HG02884 (cell line): ENCODE results near the gene CIPC.

Experiments
- ATAC-seq: cut with Tn5 transposase; IDR thresholded peaks from one replicate; pipeline ENCODE4 v1.9.1; 2021; ENCODE audit warnings: mild to moderate bottlenecking, moderate library complexity; ENCODE audit not compliant: unreplicated experiment

The CIPC gene

DNA sequence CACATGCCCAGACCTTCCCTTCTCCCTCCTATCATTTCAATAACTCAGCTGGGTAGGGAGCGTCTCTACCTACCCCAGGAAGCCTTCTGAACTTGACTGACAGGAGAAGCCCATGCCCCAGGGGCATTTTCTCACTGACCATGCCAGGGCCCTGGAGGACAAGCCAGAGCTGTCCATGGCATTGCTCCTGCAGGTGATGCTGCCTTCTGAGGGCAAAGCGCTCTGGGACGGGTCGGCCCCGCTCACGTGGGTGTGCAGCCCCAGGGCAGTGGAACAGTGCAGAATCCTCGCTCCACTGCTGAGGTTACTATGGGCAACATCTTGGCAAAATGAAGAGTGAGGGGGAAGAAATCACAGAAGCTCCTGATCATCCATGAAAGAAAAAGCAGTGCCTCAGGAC is 28.5 kb upstream of the CIPC start:
- no peak for ATAC-seq

DNA sequence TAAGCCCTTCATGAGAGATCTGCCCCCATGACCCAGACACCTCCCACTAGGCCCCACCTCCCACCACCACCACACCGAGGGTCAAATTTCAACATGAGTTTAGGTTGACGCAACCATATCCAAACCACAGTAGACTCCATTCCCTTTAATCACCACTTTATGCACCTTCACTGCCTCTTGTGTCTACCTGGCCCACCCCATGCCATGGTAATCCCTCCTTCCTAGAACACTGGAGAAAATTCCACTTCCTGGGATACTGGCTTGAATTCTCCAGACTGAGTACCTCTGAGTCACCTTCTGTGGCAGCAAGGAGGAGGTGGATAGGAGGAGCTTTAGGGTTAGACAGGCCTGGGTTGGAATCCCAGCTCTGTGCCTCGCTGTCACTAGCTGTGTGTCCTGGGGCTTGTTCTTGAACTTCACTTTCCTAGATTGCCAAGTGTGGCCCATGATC is 26.1 kb upstream of the CIPC start:
- no peak for ATAC-seq

DNA sequence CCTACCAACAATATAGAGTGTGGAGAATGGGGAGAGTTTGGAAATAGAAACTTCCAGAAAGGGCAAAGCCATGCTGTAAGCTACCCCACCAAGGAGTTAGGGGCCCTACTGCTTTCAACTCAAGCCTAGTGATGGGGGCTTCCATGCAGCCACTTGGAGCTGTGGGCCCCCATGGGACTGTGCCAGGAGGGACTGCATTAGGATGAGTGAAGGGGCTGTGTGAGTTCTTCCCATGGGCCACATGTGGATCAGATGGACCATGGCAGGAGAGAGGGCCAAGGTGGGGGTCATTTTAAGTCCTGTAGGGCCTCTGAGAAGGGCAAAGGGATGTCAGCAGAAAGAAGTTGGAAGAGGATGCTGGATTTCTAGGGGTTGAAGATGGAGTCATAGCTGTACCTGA is 23.1 kb upstream of the CIPC start:
- ATAC-seq: no peak

DNA sequence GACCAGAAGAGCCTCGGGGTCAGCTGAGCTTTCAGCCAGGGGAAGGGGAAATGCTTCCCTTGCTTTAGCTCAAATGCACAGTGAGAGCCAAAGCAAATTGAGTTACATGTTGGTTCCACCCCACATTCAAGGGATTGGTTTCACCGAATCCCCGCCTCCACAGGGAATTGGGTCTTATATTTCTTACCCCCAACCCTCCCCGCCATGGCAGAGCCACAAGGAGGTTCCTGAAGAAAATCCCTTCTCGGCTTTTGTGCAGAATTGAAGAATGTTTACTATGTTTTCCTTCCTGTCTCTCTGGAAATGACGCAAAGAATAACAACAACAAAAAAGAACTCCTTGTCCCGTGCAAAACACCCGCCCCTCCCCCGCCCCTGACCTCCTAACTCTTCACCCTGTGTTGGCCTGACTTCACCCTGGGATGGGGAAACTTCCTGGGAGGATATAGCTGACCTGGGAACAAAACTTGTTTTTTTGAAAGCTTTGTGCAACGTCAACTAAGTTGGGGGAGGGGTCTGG is 21.9 kb upstream of the CIPC start:
- ATAC-seq: no peak

DNA sequence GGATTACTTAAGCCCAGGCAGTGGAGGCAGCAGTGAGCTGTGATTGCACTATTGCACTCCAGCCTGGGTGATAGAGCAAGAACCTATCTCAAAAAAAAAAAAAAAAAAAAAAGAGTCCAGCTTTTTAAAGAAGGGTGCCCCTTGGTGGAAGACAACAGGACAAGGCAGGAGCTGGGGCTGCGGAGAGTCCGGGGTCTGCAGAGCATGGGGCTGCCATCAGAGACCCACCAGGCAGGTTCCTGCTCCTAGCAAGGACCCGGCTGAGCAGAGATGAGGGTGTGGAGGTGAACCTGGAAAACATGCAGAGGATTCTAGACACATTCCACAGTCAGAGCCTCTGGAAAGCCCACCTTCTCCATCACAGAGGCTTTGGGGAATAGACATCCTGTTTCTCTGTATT is 21.0 kb upstream of the CIPC start:
- ATAC-seq: no peak

DNA sequence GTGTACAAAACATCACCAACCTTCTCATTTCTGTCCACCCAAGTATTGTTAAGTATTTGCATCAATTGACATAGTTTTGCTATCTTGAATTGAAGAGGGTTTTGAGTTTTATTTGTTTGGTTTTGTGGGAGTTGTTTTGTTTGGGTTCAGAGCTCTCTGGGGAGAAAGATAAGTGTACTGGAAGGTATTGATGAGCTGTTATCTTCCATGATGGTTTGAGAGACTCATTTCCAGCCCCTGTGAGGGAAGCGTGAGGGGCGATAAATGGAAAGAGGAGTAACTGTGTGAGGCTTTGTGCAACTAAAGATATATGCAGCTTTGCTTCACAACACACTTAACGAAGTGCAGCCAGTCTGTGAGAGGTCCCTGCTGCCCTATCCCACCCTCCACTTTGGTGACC is 15.7 kb upstream of the CIPC start:
- ATAC-seq: no peak

DNA sequence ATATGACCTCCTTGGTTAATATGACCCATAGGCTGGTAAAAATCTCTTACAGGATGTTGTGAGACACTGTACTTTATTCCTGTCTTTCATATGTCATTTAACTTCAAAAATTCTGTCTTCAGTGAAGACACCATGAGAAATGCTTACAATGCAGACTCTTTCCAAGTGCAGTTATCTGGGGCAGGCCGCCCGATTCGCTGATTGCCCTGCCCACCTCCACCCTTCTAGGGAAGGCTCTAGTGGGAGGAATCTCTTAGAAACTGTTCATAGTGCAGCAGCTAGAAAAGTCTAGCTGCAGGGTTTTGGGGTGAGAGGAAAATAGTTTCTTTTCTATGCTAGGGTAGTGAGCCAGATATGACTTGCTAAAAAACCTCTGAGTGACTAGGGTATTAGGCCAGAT is 15.0 kb upstream of the CIPC start:
- no peak for ATAC-seq

DNA sequence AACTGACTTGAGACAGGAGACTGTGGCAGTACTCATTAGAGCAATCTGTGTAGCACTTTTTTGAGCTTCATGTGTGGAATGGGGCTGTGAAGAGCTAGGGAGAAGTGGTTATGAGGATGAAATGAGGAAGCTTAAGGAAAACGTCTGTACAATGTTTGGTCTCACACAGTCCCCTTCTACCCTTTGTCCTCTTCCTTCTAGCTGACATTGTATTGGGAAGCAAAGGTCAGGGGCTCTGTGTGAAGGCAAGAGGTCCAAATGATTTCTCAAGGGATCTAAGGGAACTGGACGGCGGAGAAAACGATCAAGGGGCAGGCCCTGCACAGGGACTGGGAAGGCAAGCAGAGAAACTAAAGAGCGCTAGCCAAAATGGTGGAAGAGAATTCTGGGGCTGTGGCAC is 13.1 kb upstream of the CIPC start:
- no peak for ATAC-seq

DNA sequence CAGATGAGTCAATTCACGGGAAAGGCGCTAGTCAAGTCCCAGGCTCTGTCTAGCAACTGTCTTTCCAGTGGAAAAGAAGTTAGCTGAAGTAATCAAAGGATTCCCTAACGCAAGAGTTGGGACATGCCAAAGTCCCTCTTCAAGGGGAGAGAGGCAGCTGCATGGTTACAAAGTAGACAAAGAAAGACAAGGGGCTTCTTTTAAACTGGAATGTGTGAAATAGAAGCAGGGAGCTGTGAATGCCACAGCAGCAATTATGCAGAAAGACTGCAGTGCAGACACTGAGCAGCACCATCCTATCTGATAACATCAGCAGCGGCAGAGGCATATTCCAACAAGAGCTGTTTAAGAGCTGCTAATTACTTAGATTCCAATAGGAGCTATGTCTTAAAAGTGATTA is 12.5 kb upstream of the CIPC start:
- ATAC-seq: no peak

DNA sequence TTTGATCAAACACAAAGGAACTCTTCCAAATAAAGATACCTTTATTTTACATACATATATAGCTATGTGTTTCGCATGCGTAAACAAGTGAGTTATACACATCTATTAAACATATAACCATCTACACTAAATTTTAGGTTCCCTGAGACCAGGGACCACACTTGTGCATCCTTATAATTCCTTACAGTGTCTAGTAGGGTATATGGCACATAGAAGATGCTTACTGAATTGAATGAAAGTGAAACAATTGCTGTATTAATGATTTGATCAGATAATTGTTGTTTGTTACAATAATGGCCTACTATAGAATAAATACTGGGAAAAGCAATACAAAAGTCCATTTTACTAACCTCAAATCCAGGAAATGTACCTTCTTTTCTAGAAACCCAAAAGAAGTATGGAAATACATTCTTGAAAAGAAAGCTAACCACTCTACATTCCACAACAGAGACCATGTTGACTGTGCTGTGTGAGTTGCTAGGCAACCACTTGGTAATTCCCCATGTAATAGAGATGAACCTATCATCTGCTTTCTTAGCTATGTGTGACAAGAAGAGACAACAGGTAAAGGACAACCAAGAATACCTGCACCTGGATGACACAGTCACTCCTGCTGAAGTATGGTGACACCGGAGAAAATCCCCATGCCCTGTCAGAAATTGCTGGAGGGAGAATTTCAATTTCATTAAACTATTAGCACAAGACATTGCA is 11.9 kb upstream of the CIPC start:
- peak; percentile 50 for ATAC-seq

DNA sequence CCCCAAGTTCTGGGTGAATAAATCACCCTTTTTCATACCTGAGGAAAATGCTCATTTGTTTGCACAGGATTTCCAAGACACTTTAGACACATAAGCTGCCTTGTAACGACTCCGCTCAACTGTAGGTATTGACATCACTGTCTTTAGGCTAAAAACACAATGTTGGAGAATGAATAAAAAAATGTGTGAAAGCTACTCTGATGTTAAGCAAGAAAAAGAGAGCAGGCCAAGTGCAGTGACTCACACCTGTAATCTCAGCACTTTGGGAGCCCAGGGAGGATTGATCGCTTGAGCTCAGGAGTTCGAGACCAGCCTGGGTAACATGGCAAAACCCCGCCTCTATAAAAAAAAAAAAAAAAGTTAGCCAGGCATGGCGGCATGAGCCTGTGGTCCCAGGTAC is 11.1 kb upstream of the CIPC start:
- ATAC-seq: no peak

DNA sequence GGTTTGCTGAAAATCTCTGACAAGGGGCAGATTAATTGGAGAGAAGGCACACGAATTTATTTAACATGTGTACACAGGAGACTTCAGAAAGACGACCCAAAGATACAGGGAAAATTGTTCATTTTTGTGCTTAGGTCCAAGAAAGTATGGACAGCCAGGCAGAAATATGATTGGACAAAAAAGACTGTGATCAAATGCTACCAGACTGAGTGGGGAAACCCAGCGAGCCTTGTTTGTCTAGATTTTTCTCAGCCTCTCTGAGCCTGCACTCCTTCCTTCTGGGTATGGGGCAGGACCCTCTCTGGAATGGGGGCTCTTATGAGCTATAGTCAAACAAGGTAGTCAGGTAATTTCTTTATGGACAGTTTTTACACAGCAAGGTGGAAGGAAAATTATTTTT is 10.4 kb upstream of the CIPC start:
- no peak for ATAC-seq

DNA sequence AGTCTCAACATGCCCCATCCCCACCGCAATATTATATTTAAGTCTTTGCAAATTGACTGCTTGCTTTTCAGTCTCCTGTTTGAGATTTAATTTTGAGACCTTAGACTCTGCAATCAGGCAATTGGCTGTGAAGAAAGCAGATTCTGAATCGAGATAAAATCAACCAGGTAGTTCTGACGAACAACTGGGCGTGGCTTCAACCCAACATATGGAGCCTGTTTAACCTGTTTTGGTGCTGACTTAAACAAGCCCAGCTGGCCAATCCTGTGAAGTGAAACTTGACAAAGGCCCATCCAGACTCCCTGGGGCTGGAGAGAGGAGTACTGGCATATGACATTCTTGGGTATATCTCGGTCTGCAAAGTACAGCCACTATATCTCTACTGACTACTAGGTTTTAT is 9.8 kb upstream of the CIPC start:
- ATAC-seq: no peak

DNA sequence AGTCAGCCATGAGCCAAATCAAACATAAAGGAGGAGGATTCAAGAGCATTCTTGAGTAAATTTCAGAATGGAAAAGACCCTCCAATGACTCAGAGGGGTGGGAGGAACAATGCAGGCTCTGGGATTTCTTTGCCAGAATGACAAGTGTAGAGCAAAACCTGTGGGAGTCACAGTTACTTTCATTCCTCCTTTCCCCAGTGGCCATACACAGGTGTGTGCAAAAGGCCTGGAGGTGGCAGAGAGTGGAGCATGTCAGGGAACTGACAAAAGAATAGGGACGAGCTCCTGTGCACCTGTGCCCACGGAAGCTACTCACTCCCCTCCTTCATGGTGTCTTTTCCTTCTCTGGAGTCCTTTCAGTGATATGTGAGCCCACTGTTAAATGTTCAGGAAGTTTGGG is 9.4 kb upstream of the CIPC start:
- no peak for ATAC-seq

DNA sequence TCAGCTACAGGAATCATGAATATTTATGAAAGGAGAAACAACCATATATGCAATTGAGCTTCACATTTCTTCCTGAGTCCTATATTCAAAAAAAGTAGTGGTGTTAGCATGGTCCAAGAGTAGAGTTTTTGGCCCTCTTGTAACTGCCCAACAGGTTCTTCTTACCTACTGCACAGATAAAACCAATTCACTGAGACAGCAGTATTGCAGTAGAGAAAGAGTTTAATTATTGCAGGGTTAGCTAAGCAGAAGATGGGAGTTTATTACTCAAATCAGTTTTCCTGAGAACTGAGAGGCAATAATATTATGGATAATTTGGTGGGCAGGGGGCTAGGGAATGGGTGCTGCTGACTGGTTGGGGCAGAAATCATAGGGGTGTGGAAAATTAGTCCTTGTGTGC is 6.5 kb upstream of the CIPC start:
- no peak for ATAC-seq

DNA sequence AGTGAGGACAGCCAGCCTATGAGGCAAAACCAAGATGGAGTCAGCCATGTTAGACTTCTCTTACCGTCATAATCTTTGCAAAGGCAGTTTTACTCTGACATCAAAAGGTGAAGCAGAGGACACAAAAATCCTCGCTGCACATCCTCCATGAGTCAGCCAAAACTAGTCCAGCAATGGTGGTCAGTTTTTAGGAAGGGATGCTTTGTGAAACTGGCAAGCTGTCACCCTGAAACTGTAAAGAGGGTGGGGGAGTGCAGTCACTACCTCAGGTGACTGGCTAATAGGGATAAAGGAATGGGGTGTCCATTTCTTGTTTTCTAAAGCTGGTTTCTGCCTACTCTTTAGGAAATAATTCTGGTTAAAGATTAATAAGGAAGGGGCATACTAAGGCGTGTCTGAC is 5.4 kb upstream of the CIPC start:
- no peak for ATAC-seq

DNA sequence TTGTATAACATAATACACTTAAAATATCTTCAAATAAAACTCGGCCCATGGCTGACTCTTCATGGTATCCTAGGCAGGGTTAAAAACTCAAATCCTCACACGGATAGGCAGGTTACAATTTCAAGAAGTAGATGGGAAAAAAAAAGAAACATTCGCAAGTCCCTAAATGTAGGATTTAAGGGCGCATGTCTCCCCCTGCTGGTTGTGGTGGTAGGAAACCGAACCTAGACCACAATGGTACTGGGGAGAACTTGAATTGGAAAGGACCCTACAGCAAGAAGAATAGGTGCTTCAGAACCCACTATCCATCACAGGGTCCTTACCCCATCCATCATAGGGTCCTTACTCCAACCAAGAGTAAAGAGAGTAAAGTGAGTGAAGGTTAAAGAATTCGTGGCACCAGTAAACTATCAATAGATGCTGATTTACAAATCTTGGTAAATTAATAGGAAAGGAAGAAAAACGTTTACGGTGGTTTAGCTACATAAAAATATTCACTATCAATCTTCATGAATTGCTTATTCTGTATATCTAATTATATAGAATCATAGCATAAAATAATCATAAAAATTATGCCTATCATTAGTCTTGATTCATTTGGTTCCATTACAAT is 3.3 kb upstream of the CIPC start:
- ATAC-seq: no peak

DNA sequence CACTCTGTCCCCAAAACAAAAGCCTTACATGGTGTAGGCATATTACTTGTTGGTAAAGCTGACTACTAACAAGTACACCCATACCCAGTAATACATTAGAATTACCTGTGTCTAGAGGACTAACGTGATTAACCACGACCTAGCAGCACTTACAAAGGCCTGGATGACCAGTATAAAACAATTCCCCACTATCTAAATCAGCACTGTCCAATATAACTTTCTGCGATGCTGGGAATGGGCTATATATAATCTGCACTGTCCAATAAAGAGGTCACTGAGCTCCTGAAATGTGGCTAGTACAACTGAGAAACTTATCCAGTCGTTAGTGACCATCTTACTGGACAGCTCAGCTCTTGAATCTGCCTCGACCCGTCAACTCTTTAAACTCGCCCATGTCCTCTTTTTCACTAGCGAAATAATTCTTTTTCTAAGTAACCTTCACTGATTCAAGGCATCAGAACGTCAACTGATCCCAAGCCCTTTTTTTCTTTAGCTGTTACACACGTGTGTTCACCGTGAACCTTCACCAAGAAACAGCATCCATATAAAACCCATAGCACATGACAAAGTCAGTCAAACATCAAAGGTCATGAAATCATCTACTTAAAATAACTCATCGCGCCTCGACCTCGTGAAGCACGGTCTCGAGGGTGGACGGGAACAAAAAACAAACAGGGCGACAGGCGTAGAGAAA is 905 bp upstream of the CIPC start:
- no peak for ATAC-seq

DNA sequence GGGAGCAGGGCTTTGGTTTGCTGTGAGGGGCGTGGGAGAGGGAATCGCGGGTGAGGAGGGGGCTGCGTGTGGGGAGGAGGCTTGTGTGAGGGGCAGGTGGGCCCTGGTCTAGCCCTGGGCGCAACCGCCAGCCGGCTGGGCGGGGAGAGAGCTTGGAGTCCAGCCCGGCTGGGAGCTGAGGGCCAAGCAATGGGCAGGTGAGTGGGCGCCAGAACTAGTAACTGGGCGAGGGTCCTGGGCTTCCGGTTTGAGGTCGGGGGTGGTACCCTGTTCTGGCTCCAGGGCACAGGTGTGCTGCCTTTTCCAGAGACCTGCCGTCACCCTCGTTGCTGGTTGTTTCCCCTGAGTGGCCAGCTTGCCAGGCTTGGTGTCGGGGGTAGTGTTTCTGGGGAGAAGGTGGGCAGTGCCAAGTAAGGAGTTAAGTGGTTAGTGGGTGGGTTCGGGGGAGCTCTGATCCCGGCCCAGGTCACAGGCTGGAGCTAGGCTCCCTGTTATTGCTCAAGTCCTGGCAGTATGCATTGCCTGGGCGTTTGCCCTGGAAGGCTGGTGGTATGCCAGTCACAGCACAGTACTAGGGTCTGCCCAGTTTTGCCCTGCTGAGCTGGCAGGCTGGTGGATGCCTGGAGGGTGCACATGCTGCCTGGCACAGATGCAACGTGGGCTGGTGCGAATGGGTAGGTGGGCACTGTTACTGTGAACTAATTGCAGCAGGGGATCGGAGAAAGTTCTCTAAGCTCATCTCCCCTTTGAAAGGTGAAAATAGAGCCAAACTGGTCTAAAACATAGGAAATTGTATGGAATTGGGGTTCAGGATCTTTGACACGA is 683 bp downstream of the CIPC start:
- no peak for ATAC-seq

DNA sequence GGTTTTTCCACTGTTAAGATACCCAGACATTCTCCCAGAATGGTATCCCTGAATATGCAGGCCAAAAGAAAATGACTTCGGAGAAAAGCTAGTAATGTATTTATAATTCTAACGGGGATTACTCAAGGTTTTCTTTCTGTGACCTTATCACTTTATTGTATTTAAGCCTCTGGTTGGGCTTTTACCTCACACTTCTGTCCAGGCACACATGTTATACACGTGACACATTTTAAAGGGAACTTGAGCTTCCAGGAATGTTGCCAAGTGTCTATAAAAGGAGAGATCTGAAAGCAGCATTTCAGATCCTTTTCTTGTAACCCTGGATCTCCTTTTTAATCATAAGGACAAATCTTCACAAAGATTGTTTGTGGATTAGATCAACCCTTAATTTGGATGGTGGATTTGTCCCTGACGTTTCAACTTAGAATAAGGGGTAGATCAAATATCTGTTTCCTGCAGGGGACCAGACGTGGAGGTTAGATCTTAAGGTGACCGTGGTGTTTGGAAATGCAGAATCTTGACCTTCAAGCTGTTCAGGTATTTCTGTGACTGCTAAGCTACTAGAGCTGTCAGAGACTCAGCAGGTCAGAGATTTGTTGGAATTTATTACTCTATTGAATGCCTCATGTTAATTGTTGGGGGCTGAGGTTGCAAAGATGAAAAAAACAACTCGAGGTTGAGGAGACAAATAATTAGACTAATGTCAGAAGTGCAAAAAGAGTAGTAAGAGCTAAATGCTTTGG is 1.5 kb downstream of the CIPC start:
- no peak for ATAC-seq

DNA sequence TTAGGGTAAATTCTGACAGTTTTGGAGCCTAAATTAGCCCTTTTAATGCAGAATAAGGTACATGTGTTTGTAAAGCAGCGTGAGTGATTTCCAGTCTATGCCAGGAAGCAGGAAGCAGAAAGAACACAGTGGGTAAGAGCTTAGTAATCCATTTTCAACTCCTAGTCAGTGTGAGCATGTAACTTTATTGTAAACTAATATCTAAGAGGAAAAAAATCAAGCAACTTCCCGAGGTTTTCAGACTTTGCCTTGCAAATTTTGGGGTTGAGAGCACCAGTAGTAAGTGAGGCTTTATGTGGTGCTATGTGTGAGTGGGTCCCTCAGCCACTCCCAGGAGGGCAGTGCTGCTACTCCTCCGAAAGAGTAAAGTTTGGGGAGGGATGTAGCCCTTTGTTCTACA is 2.9 kb downstream of the CIPC start:
- ATAC-seq: no peak
